ENCODE results near the gene SORBS2.

GRCh38 chr4:185573651-185574199 is 238.3 kb downstream of the SORBS2 start:
- TF ChIP-seq POLR2A (IDR thresholded peaks at IDR 0.05) (no peak), CTCF (IDR thresholded peaks at IDR 0.05) (no peak)

Measured in testis (tissue), 2 donors.